Measurements from ENCODE around the gene CDK18.

GRCh38 chr1:205580140-205580922 is 75.9 kb downstream of the CDK18 start:
- TF ChIP-seq, protein P1, sequence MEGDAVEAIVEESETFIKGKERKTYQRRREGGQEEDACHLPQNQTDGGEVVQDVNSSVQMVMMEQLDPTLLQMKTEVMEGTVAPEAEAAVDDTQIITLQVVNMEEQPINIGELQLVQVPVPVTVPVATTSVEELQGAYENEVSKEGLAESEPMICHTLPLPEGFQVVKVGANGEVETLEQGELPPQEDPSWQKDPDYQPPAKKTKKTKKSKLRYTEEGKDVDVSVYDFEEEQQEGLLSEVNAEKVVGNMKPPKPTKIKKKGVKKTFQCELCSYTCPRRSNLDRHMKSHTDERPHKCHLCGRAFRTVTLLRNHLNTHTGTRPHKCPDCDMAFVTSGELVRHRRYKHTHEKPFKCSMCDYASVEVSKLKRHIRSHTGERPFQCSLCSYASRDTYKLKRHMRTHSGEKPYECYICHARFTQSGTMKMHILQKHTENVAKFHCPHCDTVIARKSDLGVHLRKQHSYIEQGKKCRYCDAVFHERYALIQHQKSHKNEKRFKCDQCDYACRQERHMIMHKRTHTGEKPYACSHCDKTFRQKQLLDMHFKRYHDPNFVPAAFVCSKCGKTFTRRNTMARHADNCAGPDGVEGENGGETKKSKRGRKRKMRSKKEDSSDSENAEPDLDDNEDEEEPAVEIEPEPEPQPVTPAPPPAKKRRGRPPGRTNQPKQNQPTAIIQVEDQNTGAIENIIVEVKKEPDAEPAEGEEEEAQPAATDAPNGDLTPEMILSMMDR (IDR thresholded peaks at IDR 0.05): no peak
- no peak for TF ChIP-seq POLR2A (IDR thresholded peaks at IDR 0.05)

Measured in uterus (tissue), 2 donors.